Breast epithelium (tissue), 3 donors: ENCODE data around the gene PYGL.

Experiments used
- POLR2A ChIP-seq: fragments of 450-650 bp; IDR thresholded peaks from one replicate; pipeline ENCODE4 v1.6.1; 2016; ENCODE audit warnings: antibody characterized with exemption, mild to moderate bottlenecking, moderate library complexity
- POLR2AphosphoS5 ChIP-seq, 3 donors: sonication (generic); formaldehyde crosslinking; IDR thresholded peaks; one replicate each; pipeline ENCODE4 v1.6.1; 2017; ENCODE audit warnings: antibody characterized with exemption in 3 of 3
- TF ChIP-seq, protein P1 (sequence below), 3 donors: fragments of 450-650 bp; IDR thresholded peaks; one replicate each; pipeline ENCODE4 v1.5.1; 2016 to 2017; ENCODE audit warnings: antibody characterized with exemption in 3 of 3, mild to moderate bottlenecking in 3 of 3, moderate library complexity in 3 of 3

DNA sequence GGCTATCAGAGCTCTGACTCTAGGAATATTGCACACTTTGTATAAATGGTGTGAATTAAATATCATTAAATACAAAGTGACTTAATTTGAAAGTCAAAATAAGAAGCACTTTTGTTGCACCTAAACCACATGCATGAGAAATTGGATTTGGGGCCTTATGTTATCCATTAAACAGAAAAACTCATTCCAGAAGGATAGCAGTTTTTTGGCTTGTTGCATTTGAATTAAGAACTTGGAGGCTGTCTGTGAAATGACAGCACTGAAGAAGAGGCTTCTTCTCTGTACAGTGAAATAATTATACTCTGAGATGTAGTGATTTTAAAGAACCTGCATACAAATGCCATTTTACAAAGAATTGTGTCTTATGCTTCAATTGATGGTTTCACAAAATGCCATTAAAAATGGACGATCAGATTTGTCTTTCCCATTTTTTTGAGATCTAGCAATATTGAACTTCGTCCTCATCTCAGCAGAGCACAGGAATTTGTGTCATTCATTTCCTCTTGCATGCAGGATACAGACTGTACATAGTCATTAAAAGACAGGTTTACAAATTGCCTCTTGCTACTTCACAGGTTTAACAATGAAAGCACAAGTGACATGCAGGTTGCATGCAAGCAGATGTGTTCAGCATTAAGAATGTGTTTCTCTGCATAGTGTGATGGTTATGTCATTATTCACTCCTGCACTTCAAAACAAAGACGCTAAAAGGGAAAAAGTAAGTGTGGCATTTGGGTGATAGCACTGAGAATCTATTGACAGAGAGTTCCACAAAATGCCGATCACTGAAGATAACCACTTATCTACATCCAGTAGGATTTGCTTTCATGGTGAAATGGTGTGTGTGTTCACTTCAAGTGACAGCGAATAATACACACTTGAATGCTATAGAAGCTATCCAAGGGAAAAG is 35.9 kb upstream of the PYGL start:
- TF ChIP-seq, protein P1, sequence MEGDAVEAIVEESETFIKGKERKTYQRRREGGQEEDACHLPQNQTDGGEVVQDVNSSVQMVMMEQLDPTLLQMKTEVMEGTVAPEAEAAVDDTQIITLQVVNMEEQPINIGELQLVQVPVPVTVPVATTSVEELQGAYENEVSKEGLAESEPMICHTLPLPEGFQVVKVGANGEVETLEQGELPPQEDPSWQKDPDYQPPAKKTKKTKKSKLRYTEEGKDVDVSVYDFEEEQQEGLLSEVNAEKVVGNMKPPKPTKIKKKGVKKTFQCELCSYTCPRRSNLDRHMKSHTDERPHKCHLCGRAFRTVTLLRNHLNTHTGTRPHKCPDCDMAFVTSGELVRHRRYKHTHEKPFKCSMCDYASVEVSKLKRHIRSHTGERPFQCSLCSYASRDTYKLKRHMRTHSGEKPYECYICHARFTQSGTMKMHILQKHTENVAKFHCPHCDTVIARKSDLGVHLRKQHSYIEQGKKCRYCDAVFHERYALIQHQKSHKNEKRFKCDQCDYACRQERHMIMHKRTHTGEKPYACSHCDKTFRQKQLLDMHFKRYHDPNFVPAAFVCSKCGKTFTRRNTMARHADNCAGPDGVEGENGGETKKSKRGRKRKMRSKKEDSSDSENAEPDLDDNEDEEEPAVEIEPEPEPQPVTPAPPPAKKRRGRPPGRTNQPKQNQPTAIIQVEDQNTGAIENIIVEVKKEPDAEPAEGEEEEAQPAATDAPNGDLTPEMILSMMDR (IDR thresholded peaks at IDR 0.05): no peak
- no peak for TF ChIP-seq POLR2A
- no peak for TF ChIP-seq POLR2AphosphoS5 (IDR thresholded peaks at IDR 0.05)
